ENCODE results near the gene OR10A6. TPM values are rescaled to one million over a fixed set of nuclear protein-coding genes. Genes with fewer than 3 reads are reported as not detected.

The OR10A6 gene
- total and polyA plus RNA-seq, 9 of the 15 experiments (the other 6 are each of a cell fraction or from before 2014, with no cell fraction given): not detected

DNA sequence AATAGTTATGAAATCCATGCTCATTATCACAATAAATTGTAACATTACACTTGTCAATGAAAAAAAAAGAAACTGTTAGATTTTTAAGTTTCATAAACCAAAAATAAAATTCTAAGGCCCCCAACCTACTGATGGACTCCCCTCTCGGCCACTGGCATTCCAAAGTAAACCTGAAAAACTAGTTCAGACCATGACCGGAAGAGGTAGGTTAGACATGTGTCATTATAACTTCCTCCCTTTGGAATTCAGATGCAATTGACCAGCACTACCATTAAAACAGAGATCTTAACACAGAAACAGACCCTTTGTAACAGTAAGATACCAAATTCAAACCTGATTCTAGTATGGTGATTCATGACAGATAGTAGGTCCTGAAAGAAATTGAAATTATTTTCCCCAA is 12.9 kb downstream of the OR10A6 start (continued):
- TF ChIP-seq MGA (IDR thresholded peaks at IDR 0.05): no peak

All from K562 (cell line).